GM18861 (cell line): ENCODE results near the gene SIAH2.

Experiments used
- ATAC-seq: cut with Tn5 transposase; IDR thresholded peaks from one replicate; pipeline ENCODE4 v1.9.1; 2021; ENCODE audit not compliant: unreplicated experiment

SIAH2 gene

DNA sequence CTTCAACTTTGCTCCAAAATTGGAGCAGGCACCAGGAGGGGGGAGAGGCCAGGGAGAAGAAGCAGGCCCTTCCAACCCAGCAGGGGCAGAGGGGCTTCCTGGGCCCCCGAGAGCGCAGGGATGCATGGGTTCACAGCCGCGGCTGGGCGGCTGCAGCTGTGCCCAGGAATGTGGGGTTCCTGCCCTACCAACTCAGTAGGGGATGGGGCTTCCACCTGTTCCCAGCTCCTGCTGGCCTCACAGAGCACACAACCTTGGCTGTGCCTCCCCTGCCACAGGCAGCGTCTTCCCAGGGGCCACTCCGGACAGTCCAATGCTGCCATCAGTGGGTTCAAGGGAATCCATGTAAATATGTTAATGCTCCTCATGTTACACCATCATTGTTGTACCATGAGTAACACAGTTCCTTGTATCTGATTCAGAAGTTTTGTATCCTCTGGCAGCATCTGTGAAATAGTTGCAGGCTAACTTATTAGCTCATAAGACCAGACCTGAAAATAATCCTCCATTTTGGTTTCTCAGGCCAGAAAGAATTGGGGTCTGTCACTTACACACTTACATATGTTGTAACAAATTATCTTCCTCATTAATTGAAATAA lies 12.1 kb upstream of the SIAH2 start:
- no peak for ATAC-seq

DNA sequence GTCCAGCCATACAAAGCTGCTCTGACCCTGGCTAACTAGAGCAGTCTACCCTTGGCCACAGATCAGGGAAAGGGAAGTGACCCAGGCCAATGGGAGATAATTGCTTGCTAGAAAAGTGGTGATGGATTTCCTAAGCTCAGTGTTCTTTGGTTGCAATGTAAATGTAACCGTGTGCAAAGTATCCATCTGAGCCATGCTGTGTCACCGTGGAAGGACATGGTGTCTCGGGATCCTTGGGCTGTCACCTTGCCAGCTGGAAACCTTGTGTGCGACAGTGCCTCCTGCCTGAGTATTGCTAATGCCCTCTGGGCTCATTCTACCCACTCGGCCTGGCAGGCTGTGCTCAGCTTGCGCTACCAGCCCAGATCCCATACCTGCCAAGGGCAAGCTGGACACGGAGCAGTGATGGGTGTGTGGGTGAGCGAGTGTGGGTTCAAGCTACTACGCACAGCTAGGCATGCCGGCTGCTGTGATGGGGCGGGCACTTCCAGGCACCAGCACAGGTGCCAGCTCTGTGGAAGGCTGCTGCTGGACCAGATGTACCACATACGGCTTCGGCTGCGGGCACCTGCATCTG lies 10.7 kb upstream of the SIAH2 start:
- no peak for ATAC-seq

GRCh38 chr3:150771600-150771999 lies 8.6 kb upstream of the SIAH2 start:
- no peak for ATAC-seq

DNA sequence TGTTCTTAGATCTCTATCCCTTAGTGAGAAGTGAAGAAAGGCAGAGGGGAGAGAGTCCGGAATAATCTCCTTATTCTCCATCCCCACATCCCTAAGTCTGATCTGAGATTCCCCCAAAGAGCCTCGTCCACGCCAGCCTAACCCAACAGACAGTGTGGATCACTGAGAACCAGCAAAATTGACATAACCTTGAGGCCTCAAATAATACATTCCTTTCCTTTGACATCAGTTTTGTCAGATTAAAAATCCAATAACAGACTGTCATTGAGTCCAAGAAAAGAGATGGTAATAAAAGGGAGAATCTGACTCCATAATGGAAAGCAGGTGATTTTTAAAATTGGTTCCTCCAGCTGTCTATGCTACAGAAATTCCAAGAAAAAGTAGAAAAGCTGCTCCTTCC lies 7.7 kb upstream of the SIAH2 start:
- no peak for ATAC-seq

- no peak for ATAC-seq
These were observed 3.8 kb upstream of the SIAH2 start for GRCh38 chr3:150766742-150767141.

GRCh38 chr3:150765949-150766720 lies 3.2 kb upstream of the SIAH2 start:
- peak; percentile 23 for ATAC-seq

DNA sequence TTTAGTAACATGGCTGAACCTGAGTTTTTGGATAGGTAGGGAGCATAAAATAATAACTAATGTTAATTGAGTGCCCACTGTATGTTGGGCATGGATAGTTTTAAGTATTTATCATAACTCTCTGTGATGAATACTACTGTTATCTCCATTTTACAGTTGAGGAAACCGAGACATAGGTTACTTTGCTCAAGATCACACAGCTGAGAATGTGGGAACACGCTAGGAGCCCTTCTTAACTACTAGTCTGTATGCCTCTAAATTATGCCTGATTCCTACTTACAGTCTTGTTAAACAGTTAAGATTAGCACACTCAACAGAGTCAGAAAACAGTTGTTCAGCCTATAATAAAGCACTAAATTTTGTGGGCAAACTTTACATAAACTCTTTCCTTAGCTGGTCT lies 2.0 kb upstream of the SIAH2 start:
- no peak for ATAC-seq

- ATAC-seq = no peak
These were observed 1.6 kb upstream of the SIAH2 start for GRCh38 chr3:150764566-150764965.

DNA sequence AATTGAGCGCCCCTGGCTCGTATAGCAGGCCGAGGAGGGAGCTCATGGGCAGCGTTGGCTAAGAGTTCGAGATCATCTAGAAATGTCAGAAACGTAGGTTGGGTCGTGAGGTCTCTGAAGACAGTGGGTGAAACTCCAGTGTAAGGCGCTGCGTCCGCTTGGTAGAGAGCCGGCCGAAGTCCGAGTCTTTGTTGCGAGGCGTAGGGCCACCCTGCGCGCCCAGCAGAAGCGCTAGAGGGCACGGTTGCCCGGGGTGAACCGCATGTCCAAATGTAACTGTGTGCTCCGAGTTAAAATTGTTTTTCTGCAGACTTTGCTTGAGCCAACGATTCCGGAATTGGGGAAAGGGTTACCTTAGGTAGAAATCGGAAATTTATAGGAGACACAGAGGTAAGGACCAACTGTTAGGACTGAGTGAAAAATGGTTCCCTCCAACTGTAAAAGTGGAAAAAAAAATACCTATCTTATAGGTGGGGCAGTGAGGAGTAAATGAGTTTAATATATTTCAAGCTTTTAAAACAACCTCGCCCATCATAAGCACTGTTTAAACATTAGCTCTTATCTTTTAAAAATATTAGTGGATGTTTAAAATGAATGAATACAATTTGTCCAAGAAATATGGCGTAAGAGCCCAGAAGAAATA lies 993 bp upstream of the SIAH2 start:
- ATAC-seq = peak; percentile 19

GRCh38 chr3:150762662-150763121 lies 277 bp downstream of the SIAH2 start:
- ATAC-seq = no peak

DNA sequence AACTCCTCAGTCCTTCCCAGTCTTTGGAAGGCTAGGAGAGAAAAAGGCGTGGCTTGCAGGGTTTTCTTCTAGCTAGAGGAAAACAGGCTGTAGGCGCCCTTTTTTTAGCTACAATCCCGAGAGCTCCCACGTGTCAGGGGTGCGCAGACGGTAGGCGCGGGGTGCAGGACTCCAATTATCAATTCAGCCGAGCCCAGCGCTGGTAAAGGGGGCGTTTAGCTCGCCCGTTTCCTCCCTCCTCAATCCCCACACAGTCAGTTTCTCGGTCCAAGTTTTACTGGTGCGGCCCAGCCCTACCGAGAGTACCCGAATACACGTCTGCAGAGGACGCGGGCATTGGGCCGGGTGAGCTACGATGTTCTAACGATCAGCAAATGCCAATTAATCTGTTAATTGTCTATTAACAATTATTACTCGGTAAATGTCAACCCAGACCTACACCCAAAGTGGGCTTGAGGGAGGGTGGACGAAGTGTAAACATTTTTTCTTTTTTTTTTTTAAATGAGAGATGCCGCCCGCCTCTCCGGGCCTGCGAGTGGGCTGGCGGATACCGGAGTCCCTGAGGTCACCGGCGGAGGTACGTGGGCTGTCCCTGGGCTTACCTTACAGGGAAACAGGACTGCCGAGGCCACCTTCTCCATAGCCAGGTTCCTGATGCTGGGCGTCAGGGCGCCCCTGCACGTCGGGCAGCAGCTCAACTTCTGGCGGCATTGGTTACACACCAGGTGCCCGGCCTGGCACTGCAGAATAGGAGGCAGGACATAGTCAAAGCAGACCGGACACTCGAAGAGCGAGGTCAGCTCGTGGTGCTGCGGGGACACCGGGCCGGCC lies 923 bp downstream of the SIAH2 start:
- ATAC-seq = no peak

DNA sequence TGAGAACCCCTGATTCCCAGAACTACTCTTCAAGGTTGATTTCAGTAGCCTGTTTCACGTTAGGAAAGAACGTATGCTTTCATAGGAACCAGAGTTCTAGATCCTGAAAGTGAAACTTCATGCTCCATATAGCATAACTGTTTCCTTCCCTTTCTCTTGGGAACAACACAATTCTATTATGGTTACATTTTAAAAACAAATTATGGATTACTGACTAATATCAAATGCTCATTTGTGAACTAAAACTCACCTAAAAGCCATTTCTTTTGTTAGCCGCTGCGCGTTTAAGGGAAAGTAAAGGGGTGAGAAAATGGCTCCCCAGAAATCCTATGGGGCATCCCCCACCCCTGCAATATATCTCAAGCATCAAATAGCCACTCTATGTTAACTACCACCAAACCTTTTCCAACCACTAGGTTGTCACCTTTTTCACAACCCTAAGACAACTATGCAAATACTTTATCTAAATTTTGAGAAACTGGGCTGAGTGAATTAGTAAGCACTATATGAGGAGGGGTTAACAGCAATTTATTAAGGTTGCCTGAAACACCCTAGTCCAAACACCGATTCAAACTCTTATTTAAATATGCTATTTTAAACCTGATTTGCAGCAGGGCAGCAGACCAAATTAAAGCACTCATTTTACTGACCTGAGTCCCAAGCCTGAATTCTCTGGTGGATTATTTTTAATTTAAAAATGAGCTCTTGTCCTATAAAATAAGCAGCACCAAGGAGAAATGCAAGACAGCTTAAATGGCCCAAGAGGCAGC lies 2.4 kb downstream of the SIAH2 start:
- peak; percentile 26 for ATAC-seq

GRCh38 chr3:150759947-150760346 lies 3.0 kb downstream of the SIAH2 start:
- no peak for ATAC-seq

- no peak for ATAC-seq
These were observed 3.6 kb downstream of the SIAH2 start for GRCh38 chr3:150759319-150759718.

- no peak for ATAC-seq
These were observed 5.2 kb downstream of the SIAH2 start for GRCh38 chr3:150757768-150758167.

DNA sequence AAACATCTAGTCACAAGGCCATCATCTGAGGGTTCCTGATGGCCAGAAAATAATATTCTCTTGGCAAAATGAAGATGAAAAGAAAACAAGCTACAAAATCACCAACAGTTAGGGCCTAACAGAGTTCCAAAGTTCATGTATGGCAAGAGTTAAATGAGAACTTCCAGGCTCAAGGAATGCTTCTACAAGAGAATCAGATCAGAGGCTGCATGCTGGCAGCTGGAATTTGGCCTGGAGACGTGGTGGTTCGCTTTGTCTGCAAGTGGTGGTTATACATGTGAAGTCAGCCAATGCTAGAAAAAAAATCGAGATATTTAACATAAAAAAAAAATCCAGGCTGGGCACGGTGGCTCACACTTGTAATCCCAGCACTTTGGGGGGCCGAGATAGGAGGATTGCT lies 5.6 kb downstream of the SIAH2 start:
- no peak for ATAC-seq

DNA sequence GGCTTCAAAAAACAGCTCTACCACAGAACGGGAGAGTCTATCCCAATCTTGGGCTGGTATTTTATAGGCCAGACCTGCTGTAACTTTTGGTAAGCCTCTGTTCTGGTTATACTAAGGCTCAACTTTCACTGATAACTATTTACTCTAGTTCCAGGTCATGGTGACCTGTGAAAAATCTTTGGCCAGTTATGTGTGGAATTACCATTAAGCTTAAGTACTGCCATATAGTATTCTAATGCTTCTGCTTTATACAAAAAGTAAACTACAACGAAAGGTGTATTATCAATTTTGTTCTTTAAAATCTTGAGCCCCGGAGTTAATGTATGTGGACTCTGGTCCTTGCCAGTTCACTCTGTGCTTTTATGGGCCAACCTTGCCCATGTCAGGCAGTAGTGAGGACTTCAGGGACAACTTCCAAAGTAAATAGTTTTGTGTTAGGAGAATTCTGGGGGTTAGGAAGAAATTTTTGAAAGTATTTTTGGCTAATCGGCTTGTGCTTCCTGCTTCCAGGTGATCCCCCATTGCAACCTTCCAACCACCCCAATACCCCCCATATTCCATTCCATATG lies 6.4 kb downstream of the SIAH2 start:
- ATAC-seq = no peak

DNA sequence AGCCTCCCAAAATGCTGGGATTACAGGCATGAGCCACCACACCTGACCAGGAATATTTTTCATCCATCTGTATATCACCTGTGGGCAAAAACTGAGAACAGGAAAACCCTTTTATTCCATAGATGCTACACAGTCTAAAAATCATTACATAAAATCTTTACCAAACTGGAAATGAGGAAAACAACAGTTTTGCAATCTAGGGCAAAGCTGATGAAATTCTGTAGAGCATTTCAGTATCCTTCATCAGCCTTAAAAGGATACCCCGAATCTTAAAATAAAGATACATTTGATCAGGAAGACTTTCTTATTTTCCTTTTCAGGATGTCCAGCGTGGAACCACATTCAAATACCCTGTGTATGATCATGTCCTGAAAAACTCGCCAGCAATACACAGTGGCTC lies 7.1 kb downstream of the SIAH2 start:
- ATAC-seq = no peak

GRCh38 chr3:150754896-150755295 lies 8.1 kb downstream of the SIAH2 start:
- ATAC-seq = no peak

DNA sequence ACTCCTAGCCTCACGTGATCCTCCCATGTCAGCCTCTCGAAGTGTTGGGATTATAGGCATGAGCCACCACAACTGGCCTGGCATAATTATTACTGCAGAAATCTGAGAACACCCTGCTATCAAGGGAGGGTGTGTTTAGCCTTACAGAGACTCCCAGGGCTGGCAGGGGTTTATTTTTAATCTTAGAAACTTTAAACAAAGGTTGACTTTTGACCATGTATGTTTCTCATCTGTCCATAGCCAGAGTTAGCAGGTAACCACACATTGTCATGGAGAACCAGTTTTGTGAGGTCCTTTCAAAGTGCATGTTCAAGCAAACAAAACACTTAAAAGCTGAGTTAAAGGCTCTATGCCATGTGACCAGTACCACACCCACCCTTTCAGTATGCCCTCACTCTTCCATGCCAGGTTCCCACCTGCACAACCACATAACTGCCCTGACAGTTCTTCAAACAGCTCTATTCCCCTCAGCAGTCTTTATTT lies 11.1 kb downstream of the SIAH2 start:
- no peak for ATAC-seq
